ENCODE data around the gene CYP2A6.
A peak's percentile ranks its signal among the peaks of the same experiment; 100 is the strongest.
"Not testable (repeated sequence)": the region's sequence is repeated elsewhere in the genome, so short reads cannot be mapped to it uniquely, and the experiment has no call there.

The CYP2A6 gene, protein sequence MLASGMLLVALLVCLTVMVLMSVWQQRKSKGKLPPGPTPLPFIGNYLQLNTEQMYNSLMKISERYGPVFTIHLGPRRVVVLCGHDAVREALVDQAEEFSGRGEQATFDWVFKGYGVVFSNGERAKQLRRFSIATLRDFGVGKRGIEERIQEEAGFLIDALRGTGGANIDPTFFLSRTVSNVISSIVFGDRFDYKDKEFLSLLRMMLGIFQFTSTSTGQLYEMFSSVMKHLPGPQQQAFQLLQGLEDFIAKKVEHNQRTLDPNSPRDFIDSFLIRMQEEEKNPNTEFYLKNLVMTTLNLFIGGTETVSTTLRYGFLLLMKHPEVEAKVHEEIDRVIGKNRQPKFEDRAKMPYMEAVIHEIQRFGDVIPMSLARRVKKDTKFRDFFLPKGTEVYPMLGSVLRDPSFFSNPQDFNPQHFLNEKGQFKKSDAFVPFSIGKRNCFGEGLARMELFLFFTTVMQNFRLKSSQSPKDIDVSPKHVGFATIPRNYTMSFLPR

DNA sequence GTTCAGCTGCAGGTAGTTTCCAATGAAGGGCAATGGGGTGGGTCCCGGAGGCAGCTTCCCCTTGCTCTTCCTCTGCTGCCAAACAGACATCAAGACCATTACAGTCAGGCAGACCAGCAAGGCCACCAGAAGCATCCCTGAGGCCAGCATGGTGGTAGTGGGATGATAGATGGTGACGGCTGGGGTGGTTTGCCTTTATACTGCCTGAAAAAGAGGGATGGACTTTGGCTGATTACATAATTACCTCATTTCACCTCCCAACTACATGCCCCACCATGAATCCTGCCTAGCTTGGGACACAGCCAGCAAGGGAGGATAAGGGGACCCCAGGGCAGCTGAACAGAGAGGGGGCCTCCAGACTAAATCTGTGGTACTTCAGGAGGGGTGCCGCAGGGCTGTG, at the start of gene CYP2A6:
TSS of gene CYP2A6 (minus strand) at position 171 of the 400 bp plus-strand sequence. CDS start at position 150, 21 bp downstream.
- not testable (repeated sequence) for H3K36me3 Mint-ChIP-seq; H3K4me1 Mint-ChIP-seq; ATAC-seq (ENCODE audit: low read depth); H3K4me3 Mint-ChIP-seq; H3K27ac Mint-ChIP-seq; DNase-seq (ENCODE audit: low spot score in 2 of 2); H3K9me3 Mint-ChIP-seq
- peaks cover 22% of the 10 kb centered on the region for H3K27me3 Mint-ChIP-seq

DNA sequence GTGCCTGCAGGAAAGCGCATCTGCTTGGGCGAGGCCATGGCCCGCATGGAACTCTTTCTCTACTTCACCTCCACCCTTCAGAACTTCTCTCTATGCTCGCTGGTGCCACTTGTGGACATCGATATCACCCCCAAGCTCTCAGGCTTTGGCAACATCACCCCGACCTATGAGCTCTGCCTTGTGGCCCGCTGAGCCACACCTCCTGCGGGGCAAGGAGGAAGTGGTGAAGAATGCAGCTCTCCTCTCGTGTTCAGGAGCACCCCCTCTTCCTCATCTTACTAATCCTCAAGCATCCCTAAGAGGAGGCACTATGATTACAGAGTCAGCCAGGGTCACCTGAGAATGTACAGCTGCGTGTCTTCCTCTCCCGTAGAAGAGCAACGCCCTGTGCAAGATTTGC, 49.7 kb upstream of the CYP2A6 start:
- not testable (repeated sequence) for H3K4me3 Mint-ChIP-seq; ATAC-seq (ENCODE audit: low read depth); H3K27ac Mint-ChIP-seq; H3K9me3 Mint-ChIP-seq; H3K36me3 Mint-ChIP-seq; H3K4me1 Mint-ChIP-seq; DNase-seq (ENCODE audit: low spot score in 2 of 2)
- H3K27me3 Mint-ChIP-seq: peaks cover 15% of the 10 kb centered on the region

DNA sequence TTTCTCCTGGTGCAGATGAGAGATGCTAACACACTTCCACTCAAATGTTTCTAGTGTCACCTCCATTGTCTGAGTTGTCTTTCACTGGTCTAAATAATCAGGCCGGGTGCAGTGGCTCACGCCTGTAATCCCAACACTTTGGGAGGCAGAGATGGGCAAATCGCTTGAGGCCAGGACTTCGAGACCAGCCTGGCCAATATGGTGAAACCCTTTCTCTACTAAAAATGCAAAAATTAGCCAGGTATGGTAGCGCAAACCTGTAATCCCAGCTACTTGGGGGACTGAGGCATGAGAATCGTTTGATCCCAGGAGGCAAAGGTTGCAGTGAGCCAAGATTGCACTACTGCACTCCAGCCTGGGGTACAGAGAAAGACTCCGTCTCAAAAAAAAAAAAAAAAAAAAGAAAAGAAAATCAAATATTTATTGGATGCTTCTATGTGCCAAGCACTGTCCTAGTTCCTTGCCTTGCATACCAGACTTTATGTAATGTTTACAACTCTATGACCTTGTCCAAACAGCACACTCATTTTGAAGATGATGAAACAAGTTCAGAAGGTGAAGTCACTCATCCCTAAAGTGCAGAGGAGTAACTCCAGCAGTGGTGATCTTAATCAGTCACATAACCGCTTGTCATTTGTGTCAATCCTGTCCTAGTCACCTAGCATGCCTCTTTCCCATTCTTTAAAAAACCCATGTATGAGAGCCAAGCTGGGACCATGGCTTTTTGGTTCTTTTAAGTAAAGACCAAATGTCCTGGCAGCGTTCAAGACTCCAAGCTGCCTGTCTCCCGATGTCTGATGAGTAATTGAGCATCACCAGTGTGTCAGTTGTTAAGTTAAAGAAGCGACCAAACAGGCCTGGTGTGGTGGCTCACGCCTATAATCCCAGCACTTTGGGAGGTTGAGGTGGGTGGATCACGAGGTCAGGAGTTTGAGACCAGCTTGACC, 46.9 kb upstream of the CYP2A6 start:
- not testable (repeated sequence) for DNase-seq (ENCODE audit: low spot score in 2 of 2); H3K4me1 Mint-ChIP-seq; H3K4me3 Mint-ChIP-seq; H3K9me3 Mint-ChIP-seq; ATAC-seq (ENCODE audit: low read depth); H3K36me3 Mint-ChIP-seq; H3K27ac Mint-ChIP-seq
- H3K27me3 Mint-ChIP-seq: peaks cover 19% of the 10 kb centered on the region

DNA sequence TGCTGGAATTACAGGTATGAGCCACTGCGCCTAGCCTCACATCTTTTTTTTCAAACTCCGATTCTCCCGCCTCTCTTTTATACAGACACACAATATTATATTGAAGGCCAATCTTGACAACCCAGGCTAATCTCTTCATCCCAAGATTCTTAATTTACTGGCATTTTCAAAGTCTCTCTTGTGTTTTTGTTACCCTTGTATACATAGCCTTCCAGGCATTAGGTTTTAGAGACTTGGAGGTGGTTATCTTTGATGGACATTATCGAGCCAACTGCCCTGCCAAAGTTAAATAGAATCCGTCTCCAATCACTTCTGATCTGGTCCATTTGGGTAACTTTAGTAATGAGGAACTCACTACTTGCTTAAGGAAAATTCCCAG, 46.2 kb upstream of the CYP2A6 start:
- no peak for ATAC-seq (ENCODE audit: low read depth)
- no peaks in the 10 kb centered on the region for H3K9me3 Mint-ChIP-seq

DNA sequence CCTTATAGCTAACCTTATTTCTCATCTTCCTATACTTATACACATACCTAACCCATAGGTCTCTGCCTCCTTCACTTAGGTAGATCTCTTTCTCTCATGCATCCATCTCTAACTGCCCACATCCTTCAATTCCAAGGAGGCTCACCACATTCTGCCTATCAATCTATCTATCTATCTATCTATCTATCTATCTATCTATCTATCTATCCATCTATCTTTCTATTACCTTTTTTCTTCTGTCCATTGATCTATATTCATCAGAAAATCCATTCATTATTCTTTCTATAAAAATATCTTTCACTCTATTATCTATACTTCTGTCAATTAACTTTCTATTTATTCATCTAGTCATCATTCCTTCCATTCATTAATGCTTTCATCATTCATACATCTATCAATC, 42.9 kb upstream of the CYP2A6 start:
- Mint-ChIP-seq H3K4me3 (no peak overlapping the region), H3K27me3 (peaks cover 16% of the 10 kb centered on the region), H3K36me3 (no peaks in the 10 kb centered on the region), H3K4me1 (no peaks in the 10 kb centered on the region), H3K9me3 (no peaks in the 10 kb centered on the region), H3K27ac (no peak overlapping the region)
- DNase-seq (ENCODE audit: low spot score in 2 of 2) (no peak), ATAC-seq (ENCODE audit: low read depth) (no peak)

More for the DNA sequence above, 46.2 kb upstream of the CYP2A6 start:
- Mint-ChIP-seq H3K4me3 (no peak overlapping the region), H3K4me1 (no peaks in the 10 kb centered on the region), H3K27me3 (peaks cover 17% of the 10 kb centered on the region), H3K27ac (no peak overlapping the region), H3K36me3 (no peaks in the 10 kb centered on the region)
- DNase-seq (ENCODE audit: low spot score in 2 of 2): no peak

DNA sequence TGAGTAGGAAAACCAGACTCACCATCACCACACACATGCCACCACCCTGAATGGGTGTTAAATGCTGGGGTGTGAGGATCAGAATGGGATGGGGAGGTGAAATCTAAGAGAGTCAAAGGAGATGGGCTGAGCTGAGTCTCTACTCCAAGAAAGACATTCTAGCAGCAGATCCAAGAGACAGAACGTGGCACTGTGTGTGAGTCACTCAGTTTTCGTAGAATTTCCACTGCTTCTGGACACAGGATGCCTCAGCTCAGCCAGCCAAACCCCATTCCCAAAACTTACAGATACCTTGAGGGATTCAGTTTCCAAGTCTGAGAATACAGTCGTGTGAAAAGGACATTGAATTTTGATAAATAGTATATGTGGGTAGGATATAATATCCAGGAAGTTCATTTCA, 39.1 kb upstream of the CYP2A6 start:
- H3K4me3 Mint-ChIP-seq: no peak overlapping the region
- H3K27me3 Mint-ChIP-seq: peaks cover 16% of the 10 kb centered on the region
- no peaks in the 10 kb centered on the region for H3K4me1 Mint-ChIP-seq
- H3K27ac Mint-ChIP-seq: no peak overlapping the region
- no peak for ATAC-seq (ENCODE audit: low read depth)
- peaks cover 3% of the 10 kb centered on the region for H3K9me3 Mint-ChIP-seq
- DNase-seq (ENCODE audit: low spot score in 2 of 2): no peak
- no peaks in the 10 kb centered on the region for H3K36me3 Mint-ChIP-seq

DNA sequence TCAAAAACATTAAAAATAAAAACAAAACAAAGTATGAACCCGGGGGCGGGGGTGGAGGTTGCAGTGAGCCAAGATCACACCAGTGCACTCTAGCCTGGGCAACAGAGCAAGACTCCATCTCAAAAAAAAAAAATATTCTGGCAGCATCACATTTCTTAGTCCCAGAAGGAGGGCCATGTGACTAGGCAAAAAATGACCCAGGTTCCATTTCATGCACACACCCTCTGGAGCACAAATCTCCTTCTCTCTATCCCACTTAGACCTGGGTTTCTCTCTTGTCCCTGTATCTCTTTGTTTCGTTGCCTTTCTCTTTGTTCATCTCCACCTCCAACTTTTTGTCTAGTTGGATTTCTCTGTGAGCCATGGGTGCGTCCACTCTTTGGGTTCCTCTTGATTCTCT, 37.9 kb upstream of the CYP2A6 start:
- ATAC-seq (ENCODE audit: low read depth) (no peak), DNase-seq (ENCODE audit: low spot score in 2 of 2) (no peak)
- Mint-ChIP-seq H3K9me3 (peaks cover 3% of the 10 kb centered on the region), H3K4me3 (no peak overlapping the region), H3K27ac (no peak overlapping the region), H3K4me1 (no peaks in the 10 kb centered on the region), H3K27me3 (peaks cover 11% of the 10 kb centered on the region), H3K36me3 (no peaks in the 10 kb centered on the region)

DNA sequence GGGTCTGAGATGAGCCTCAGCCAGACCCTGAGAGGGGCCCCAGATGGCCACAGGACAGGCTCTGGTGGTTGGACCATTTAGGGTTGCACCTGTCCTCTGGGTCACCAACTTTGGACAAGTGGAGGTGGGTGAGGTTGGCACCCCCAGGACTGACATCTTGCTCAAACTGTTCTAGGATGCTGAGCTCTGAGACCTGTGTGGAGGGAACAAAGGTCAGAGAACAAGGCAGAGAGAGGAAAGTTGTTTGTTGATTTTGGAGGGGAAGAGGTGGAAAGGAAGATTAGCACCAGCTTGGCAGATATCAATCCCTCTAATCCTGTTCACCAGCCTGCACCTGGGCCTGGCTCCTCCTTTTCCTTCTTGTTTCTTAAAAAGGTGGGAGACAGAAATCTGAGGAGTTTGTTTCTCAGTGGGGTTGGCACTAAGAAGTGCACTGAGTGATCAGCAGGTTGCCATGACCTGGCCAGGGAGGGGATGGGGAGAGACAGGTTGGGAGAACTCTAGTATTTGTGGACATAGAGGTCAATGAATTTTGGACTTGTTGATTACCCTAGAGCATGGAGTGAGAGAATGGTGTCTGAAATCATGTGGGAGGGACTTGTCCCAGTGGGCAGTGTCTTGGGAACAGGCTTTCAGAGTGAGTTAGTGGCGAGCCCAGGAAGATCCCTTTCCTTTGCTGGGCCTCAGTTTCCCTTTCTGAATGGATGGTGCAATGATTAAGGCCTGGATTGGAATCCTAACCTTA, 34.1 kb upstream of the CYP2A6 start:
- not testable (repeated sequence) for H3K4me3 Mint-ChIP-seq; ATAC-seq (ENCODE audit: low read depth); H3K36me3 Mint-ChIP-seq; H3K27ac Mint-ChIP-seq; DNase-seq (ENCODE audit: low spot score in 2 of 2); H3K9me3 Mint-ChIP-seq; H3K4me1 Mint-ChIP-seq
- peaks cover 26% of the 10 kb centered on the region for H3K27me3 Mint-ChIP-seq

DNA sequence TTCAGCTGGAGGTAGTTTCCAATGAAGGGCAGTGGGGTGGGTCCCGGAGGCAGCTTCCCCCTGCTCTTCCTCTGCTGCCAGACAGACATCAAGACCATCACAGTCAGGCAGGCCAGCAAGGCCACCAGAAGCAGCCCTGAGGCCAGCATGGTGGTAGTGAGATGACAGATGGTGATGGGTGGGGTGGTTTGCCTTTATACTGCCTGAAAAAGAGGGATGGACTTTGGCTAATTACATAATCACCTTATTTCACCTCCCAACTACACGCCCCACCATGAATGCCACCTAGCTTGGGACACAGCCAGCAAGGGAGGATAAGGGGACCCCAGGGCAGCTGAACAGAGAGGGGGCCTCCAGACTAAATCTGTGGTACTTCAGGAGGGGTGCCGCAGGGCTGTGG, 31.8 kb upstream of the CYP2A6 start, which contains the start of gene CYP2A7:
TSS of gene CYP2A7 (minus strand) at position 170 of the 400 bp plus-strand sequence. CDS start at position 149, 21 bp downstream.
- not testable (repeated sequence) for ATAC-seq (ENCODE audit: low read depth); H3K36me3 Mint-ChIP-seq; H3K4me1 Mint-ChIP-seq; H3K4me3 Mint-ChIP-seq; H3K9me3 Mint-ChIP-seq; H3K27ac Mint-ChIP-seq; DNase-seq (ENCODE audit: low spot score in 2 of 2)
- peaks cover 26% of the 10 kb centered on the region for H3K27me3 Mint-ChIP-seq

DNA sequence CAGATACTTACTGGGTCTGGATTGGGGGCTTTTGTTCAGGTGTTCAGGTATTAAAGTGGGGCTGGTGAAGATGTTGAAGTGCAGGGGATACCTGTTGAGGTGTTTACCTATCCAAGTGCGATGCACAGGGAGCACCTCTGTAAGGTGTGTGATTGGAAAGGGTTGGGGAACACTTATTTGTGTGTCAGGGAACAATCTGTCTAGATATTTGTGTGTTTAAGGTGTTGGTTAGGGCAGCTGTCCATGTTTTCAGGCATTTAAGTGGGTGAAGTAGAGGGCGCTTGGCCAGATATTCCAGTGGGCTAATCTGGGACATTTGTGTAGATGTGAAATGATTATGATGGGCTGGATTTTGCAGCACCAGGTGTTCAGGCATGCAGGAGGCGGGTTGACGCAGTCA, 29.1 kb upstream of the CYP2A6 start:
- H3K9me3 Mint-ChIP-seq; H3K4me1 Mint-ChIP-seq; H3K36me3 Mint-ChIP-seq; H3K4me3 Mint-ChIP-seq; DNase-seq (ENCODE audit: low spot score in 2 of 2); ATAC-seq (ENCODE audit: low read depth); H3K27ac Mint-ChIP-seq: not testable (repeated sequence)
- H3K27me3 Mint-ChIP-seq: peaks cover 32% of the 10 kb centered on the region

DNA sequence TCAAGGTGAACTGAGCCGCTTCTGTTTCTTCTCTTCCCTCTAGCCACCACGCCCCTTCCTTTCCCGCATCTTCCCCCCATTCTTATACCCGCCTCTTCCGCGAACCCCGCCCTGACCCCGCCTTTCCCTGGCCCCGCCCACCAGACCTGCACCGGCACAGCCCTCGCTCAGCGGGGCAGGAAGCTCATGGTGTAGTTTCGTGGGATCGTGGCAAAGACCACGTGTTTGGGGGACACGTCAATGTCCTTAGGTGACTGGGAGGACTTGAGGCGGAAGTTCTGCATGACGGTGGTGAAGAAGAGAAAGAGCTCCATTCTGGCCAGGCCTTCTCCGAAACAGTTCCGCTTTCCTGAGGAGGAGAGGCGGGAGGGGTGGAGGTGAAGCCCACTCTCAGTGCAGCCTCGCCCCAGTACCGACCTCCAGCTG, 25.3 kb upstream of the CYP2A6 start:
- peaks cover 24% of the 10 kb centered on the region for H3K27me3 Mint-ChIP-seq
- peak; percentile 54 to 66 for DNase-seq (ENCODE audit: low spot score in 2 of 2)
- not testable (repeated sequence) for H3K36me3 Mint-ChIP-seq

DNA sequence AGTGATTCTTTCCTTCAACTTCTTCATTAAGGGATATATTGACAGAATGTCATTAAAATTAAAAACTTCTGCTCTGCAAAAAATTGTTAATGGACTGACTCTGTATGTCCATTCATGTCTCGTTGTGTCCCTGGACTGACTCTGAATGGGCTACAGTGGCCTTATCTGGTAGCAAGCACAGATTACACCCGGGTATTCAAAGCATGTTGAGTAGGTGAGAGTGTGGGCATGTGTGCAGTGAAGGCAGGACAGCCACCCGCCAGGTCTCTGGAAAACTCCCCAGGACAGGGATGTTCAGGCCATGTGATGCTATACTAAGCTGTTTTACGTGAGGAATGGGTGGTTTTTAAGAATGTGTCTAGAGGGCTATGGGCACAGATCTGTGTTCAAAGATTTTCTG, 24.6 kb upstream of the CYP2A6 start:
- H3K4me3 Mint-ChIP-seq: peak overlapping the region; percentile 81
- not testable (repeated sequence) for H3K36me3 Mint-ChIP-seq; ATAC-seq (ENCODE audit: low read depth)

More for the DNA sequence above, 25.3 kb upstream of the CYP2A6 start:
- peak; percentile 87 for ATAC-seq (ENCODE audit: low read depth)
- H3K4me1 Mint-ChIP-seq, H3K9me3 Mint-ChIP-seq: not testable (repeated sequence)
- H3K27ac Mint-ChIP-seq: peak overlapping the region; percentile 51
- peak overlapping the region; percentile 81 for H3K4me3 Mint-ChIP-seq

DNA sequence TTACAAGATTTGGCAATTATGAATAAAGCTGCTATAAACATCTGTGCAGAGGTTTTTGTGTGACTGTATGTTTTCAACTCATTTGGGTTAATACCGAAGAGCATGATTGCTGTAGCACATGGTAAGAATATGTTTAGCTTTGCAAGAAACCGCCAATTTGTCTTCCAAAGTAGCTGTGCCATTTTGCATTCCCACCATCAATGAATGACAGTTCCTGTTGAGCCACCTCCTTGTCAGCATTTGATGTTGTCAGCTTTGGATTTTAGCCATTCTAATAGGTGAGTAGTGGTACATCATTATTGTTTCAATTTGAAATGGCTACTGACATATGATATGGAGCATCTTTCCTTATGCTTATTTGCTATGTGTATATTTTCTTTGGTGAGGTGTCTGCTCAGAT, 23.6 kb upstream of the CYP2A6 start:
- not testable (repeated sequence) for H3K36me3 Mint-ChIP-seq; H3K9me3 Mint-ChIP-seq; H3K4me1 Mint-ChIP-seq; H3K27ac Mint-ChIP-seq; H3K4me3 Mint-ChIP-seq; DNase-seq (ENCODE audit: low spot score in 2 of 2); ATAC-seq (ENCODE audit: low read depth)
- H3K27me3 Mint-ChIP-seq: peaks cover 19% of the 10 kb centered on the region

More for the DNA sequence above, 24.6 kb upstream of the CYP2A6 start:
- H3K27ac Mint-ChIP-seq; H3K9me3 Mint-ChIP-seq; H3K4me1 Mint-ChIP-seq; DNase-seq (ENCODE audit: low spot score in 2 of 2): not testable (repeated sequence)
- H3K27me3 Mint-ChIP-seq: peaks cover 24% of the 10 kb centered on the region
